Measurements from ENCODE around the gene ANK3. TPM values are rescaled to one million over a fixed set of nuclear protein-coding genes. Genes with fewer than 3 reads are reported as not detected.

Gene ANK3
- polyA plus RNA-seq, 3 donors: not detected

- intact Hi-C loops (cut with micrococcal nuclease): no loop called here
- Histone ChIP-seq H3K4me2 (replicated peaks; ENCODE audit: extremely low read depth, low read length, poor library complexity, severe bottlenecking) (no peak overlapping the region), H3K4me3 (replicated peaks in 1 of 3; ENCODE audit: low read depth in 2 of 3, low read length in 3 of 3) (no peak overlapping the region), H3K9me3 (replicated peaks in 1 of 2; ENCODE audit: control insufficient read depth in 1 of 2, insufficient read depth in 1 of 2, low read length in 2 of 2) (peaks cover 0 to 2% of the 10 kb centered on the region in 2 donors), H3K36me3 (replicated peaks in 1 of 2; ENCODE audit: control insufficient read depth in 1 of 2, insufficient read depth in 2 of 2, low read length in 2 of 2) (no peaks in the 10 kb centered on the region), H3K4me1 (ENCODE audit: control insufficient read depth in 1 of 2, insufficient read depth in 2 of 2, low read length in 2 of 2) (no peaks in the 10 kb centered on the region), H3K9ac (ENCODE audit: insufficient read depth, low read length, poor library complexity, severe bottlenecking) (no peak overlapping the region), H3K79me2 (ENCODE audit: insufficient read depth, low read length) (no peaks in the 10 kb centered on the region), H3K27ac (ENCODE audit: low read depth in 1 of 2, low read length in 2 of 2) (no peak overlapping the region), H2AFZ (ENCODE audit: insufficient read depth, low read depth, low read length, poor library complexity, severe bottlenecking) (no peak overlapping the region), H4K20me1 (ENCODE audit: insufficient read depth, low read length) (no peaks in the 10 kb centered on the region), H3K27me3 (ENCODE audit: control insufficient read depth in 2 of 2, insufficient read depth in 2 of 2, low read length in 2 of 2) (no peaks in the 10 kb centered on the region)
- no peak overlapping the region for H3K4me3 Mint-ChIP-seq
- no peaks in the 10 kb centered on the region for H3K4me1 Mint-ChIP-seq
- no peaks in the 10 kb centered on the region for H3K36me3 Mint-ChIP-seq
- TF ChIP-seq CTCF (IDR thresholded peaks at IDR 0.05): no peak
- DNase-seq: no peak
- no peak overlapping the region for H3K27ac Mint-ChIP-seq
- H3K9me3 Mint-ChIP-seq: no peaks in the 10 kb centered on the region
- H3K27me3 Mint-ChIP-seq (ENCODE audit: low read depth in 3 of 3): peaks cover 0 to 3% (median 0%) of the 10 kb centered on the region in 3 donors
Measured at GRCh38 chr10:60405172-60405571, 15.5 kb upstream of the ANK3 start.

GRCh38 chr10:60403168-60403873 is 13.6 kb upstream of the ANK3 start:
- no peak overlapping the region for H2AFZ ChIP-seq (ENCODE audit: insufficient read depth, low read depth, low read length, poor library complexity, severe bottlenecking)
- no peaks in the 10 kb centered on the region for H4K20me1 ChIP-seq (ENCODE audit: insufficient read depth, low read length)
- no CpG with 5 or more reads among the region's 8 CpGs for WGBS (ENCODE audit: insufficient coverage)
- no peak overlapping the region for H3K27ac ChIP-seq (ENCODE audit: low read depth in 1 of 2, low read length in 2 of 2)
- H3K4me1 Mint-ChIP-seq: no peaks in the 10 kb centered on the region
- H3K36me3 ChIP-seq (replicated peaks in 1 of 2; ENCODE audit: control insufficient read depth in 1 of 2, insufficient read depth in 2 of 2, low read length in 2 of 2): no peaks in the 10 kb centered on the region
- H3K36me3 Mint-ChIP-seq: no peaks in the 10 kb centered on the region
- peaks cover 0 to 2% of the 10 kb centered on the region in 2 donors for H3K9me3 ChIP-seq (replicated peaks in 1 of 2; ENCODE audit: control insufficient read depth in 1 of 2, insufficient read depth in 1 of 2, low read length in 2 of 2)
- no peaks in the 10 kb centered on the region for H3K27me3 ChIP-seq (ENCODE audit: control insufficient read depth in 2 of 2, insufficient read depth in 2 of 2, low read length in 2 of 2)
- peaks cover 0 to 1% (median 0%) of the 10 kb centered on the region in 3 donors for H3K27me3 Mint-ChIP-seq (ENCODE audit: low read depth in 3 of 3)
- no peaks in the 10 kb centered on the region for H3K4me1 ChIP-seq (ENCODE audit: control insufficient read depth in 1 of 2, insufficient read depth in 2 of 2, low read length in 2 of 2)
- intact Hi-C loops (cut with micrococcal nuclease): no loop called here
- H3K79me2 ChIP-seq (ENCODE audit: insufficient read depth, low read length): no peaks in the 10 kb centered on the region
- TF ChIP-seq CTCF (IDR thresholded peaks at IDR 0.05): no peak
- no peak overlapping the region for H3K9ac ChIP-seq (ENCODE audit: insufficient read depth, low read length, poor library complexity, severe bottlenecking)
- no peak overlapping the region for H3K4me2 ChIP-seq (replicated peaks; ENCODE audit: extremely low read depth, low read length, poor library complexity, severe bottlenecking)
- no peak overlapping the region for H3K4me3 ChIP-seq (replicated peaks in 1 of 3; ENCODE audit: low read depth in 2 of 3, low read length in 3 of 3)
- no peak overlapping the region for H3K4me3 Mint-ChIP-seq
- DNase-seq: no peak
- no peaks in the 10 kb centered on the region for H3K9me3 Mint-ChIP-seq
- H3K27ac Mint-ChIP-seq: no peak overlapping the region

Data from CD14-positive monocyte (primary cell).